Ureter (tissue), 1 donor: ENCODE measurements around the gene SLC25A42. TPM values are rescaled to one million over a fixed set of nuclear protein-coding genes. Genes with fewer than 3 reads are reported as not detected.
A peak's percentile ranks its signal among the peaks of the same experiment; 100 is the strongest.

Source experiments
- DNase-seq: peaks from one replicate; pipeline ENCODE4 v3.0.0-alpha.2; 2020; ENCODE audit warnings: low spot score
- total RNA-seq: library from RNA; stranded (reverse); gene quantifications from one replicate; pipeline ENCODE4 v1.2.4, GENCODE V29; 2023
- donor health status: DM: yes; HTN: yes; CAD: no.

SLC25A42 gene
- total RNA-seq, 1 donor from 2014 or later = 19.6 TPM

DNA sequence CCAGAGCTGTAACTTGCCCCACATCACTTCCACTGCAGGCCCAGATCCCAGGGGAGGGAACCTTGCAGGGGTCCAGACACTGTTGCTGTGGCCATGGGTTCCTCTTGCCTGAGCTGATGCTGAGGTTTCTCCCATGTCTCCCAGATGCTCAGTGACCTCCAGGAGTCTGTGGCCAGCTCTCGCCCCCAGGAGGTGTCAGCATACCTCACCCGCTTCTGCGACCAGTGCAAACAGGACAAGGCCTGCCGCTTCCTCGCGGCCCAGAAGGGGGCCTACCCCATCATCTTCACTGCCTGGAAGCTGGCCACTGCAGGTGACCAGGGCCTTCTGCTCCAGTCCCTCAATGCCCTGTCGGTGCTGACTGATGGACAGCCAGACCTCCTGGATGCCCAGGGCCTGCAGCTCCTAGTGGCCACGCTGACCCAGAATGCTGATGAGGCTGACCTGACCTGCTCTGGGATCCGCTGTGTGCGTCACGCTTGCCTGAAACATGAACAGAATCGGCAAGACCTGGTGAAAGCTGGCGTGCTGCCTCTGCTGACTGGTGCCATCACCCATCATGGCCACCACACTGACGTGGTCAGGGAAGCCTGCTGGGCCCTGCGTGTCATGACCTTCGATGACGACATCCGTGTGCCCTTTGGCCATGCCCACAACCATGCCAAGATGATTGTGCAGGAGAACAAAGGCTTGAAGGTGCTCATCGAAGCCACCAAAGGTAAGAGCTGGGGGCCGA, 12.1 kb upstream of the SLC25A42 start:
- no peak for DNase-seq

DNA sequence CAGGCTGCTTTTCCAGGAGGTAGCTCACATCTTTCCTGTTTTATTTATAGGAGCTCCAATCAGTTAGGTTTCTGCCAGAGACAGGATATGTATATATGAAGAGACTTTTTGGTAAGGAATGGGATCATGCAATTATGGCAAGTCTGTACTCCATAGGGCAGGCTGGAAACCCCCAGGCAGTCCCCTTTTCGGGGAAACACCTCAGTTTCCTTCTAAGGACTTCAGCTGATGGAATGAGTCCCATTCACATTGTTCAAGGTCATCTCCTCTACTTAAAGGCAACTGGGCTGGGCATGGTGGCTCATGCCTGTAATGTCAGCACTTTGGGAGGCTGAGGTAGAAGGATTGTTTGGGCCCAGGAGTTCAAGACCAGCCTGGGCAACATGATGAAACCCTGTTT, 10.9 kb upstream of the SLC25A42 start:
- no peak for DNase-seq

DNA sequence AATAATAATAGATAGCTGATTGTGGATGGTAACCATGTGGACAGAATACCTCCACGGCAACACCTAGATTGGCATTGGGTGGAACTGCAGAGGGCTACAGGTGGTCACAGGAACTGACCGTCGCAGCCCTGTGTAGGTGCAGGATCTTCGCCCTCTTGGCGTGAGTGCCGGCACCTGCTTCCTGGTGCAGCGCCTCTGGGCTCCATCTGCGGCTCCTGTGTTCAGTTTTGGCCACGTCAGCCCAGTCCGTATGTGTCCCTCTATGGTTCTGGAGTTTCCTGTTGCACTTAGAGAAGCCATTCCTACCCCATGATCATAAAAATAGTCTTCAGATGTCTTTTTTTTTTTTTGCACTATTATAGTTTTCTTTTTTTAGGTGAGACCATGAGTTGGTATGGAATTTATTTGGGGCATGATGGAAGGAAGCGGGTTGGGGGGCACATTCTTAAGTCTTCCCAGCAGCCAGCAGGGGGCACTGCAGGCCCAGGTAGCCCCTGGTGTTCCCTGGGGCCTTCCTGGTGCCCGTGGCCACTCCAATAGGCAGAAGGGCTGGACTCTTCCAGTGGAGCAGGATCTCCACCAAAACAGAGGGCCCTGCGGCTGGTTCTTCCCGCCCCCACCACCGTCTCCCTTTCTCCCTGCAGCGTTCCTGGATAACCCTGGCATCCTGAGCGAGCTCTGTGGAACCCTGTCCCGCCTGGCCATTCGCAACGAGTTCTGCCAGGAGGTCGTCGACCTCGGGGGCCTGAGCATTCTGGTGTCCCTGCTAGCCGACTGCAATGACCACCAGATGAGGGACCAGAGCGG, 10.1 kb upstream of the SLC25A42 start:
- DNase-seq = no peak

DNA sequence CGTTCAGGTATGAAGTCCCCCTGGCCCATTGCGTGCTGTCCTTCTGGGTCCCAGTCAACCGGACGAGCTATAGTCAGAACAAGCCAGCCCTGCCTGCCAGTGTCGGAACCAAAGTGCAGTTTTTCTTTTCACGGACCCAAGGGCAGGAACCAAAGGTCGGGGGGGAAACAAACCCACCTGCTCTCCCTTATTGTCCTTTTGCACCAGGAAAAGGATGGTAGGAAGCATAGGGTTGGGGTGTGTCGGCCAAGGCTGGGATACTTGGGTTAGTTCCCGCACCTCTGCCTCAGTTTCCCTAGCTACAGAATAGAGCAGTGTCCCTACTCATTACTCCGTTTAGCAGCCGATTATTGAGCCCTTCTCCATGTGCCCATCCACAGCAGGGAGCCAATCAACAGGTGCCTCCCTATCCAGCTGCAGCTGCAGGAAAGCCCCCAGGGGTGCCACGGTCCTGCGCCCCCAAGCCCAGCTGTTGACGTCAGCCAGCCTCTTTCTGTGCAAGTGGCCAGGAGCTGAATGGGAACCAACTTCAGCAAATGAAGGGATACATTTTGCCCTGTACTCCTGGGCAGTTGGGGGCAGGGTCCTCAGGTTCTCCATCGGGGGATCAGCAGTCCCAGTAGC, 9.4 kb upstream of the SLC25A42 start:
- no peak for DNase-seq

DNA sequence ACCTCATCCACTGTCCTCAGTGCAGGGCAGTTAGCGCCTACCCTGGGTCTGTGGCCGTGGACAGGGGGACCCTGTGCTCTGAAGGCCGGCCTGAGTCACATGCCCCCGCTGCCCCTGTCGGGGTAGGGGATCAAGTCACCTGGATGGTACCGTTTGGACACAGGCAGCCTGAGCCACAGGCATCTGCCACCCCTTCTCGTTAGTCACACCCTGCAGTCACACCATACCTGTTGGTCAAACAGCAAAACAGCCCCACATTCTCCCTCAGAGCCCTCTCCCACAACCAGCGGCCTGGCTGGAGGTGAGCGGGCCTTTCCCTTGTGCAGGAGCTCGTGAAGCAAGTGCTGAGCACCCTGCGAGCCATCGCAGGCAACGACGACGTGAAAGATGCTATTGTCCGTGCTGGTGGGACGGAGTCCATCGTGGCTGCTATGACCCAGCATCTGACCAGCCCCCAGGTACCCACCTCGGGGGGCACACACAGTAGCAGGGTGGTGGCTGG, 8.8 kb upstream of the SLC25A42 start:
- DNase-seq = no peak

DNA sequence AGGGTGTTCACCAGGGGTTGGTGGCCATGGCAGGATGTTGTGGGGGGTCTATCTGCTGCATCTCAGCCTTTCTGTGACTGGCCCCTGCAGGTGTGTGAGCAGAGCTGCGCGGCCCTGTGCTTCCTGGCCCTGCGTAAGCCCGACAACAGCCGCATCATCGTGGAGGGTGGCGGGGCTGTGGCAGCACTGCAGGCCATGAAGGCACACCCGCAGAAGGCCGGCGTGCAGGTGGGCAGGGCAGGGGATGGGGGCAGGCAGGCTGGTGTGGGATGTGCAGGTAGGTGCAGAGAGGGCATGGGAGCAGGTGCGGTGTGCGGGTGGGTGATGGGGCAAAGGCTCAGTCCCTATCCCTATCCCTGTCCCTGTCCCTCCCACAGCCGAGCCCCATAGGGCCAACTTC, 8.1 kb upstream of the SLC25A42 start:
- DNase-seq = no peak

DNA sequence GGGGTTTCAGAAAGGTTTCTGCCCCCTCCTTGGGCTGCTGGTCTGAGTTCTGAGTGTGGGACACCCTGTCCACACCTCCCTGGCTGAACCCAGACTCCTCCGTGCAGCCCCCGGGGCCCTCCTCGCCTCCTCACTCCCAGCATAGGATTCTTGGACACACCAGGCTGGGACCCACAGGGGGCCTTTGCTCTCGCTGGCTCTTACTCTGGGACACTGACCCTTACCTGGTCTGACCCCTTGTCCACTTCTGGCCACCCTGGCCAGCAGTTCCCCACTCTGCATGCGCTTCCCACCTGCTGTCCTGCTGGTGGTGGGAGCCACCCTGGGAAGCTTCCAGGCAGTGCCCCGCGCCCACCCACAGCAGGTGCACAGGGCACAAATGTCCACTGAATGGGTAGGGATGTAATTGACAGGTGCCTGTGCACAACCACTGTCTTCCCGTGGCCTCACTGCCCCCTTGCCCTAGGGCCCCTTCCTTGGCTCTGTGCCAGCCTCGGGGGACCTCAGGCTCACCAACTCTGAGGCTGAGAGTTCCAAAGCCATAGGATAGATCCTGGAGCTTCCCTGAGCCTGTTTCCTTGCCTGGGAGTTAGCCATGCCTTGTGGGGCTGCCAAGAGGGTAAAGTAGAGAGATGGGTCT, 7.0 kb upstream of the SLC25A42 start:
- DNase-seq = no peak

DNA sequence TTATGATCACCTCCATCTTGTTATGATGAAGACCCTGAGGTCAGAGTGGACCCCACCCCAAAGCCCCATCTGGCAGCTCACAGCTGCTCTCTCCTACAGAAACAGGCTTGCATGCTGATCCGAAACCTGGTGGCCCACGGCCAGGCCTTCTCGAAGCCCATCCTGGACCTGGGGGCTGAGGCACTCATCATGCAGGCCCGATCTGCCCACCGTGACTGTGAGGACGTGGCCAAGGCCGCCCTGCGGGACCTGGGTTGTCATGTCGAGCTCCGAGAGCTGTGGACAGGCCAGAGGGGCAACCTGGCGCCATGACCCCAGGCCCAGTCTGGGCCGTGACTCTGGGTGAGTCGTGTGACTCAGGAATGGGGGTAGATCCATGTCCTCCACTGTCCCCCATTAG, 6.5 kb upstream of the SLC25A42 start:
- no peak for DNase-seq

DNA sequence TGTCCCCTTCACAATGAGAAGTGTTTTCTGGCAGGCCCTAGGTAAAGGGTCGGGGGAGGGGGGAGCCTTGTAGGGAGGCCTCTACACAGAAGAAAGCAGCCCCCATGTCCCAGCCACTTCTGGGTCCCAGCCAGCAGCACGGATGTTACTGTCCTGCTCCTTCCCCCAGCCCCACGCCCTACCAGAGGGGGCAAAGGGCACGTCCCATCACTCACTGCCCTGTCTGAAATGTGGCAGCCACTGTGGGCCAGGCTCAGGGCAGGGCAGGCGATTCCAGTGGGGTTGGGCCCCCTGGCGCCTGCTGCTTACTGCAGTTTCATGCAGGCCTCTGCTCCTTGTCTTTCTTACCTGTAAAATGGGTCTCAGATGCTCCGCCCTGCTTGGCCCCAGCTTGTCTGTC, 6.1 kb upstream of the SLC25A42 start:
- DNase-seq = no peak

DNA sequence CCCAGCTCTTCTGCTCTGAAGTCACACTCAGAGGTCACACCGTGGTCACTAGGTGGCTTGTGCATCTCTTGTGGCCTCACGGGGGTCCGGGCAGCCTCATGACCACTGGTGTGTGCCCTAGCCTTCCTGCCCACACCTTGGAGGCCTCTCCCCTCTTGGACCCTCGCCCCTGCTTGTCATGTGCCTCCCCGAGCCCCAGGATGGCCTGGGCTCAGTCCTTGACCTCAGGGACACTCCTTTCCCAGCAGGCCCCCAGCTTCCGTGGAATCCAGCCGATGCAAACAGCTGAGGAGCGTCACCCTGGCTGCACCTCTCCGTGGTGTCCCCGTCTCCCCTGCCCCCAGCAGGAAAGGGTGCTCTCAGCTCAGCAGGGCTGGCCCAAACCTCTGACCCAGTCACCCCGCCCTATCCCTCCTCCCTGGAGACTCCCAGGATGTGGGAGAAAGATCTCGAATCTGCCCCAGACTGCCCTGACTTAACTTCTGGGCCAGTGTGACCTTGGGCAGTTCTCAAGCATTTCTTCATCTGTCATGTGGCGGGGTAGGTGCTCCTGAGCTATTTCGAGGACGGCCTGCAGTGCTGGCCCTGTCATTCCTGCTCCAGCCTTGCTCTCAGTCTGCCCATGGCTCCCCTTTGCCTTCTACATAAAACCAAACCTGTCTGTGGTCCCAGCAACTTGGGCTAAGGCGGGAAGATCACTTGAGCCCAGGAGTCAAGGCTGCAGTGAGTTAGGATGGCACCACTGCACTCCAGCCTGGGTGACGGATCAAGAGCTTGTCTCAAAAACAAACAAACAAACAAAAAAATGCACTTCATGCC, 4.6 kb upstream of the SLC25A42 start:
- no peak for DNase-seq

DNA sequence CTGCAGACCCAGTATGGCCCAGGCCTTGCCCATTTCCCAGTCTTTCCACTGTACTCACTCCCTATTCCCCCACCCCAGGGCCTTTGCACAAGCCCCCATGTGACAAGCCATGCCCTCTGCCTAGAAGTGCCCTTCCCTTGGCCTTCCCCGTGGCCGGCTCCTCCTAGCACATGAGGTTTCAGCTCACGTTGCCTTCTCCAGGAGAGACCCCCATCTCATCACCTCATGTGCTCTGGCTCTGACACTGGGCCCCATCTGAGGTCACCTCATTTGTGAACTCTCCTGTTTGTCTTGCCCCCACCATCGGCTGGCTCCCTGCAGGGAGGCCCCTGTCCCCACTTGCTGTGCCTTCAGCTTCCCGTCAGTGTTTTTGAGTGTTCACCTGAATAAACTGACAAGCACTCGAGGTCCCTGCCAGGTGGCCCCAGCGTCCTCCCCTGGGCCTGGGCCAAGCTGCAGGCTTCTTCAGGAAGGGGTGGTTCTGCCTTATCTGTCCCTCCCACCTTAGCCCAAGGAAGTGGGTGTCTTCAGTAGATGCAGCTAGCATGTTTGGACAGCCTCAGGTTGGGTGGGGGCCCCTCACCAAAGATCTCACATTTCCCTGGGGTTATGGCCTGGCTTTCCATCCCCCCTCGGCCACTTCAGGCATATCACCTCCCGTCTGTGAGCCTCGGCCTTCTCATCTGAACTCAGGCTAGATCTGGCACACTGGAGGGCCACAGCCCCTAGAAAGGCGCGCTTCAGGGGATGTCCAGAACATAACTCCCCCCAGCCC, 3.8 kb upstream of the SLC25A42 start:
- DNase-seq = no peak

DNA sequence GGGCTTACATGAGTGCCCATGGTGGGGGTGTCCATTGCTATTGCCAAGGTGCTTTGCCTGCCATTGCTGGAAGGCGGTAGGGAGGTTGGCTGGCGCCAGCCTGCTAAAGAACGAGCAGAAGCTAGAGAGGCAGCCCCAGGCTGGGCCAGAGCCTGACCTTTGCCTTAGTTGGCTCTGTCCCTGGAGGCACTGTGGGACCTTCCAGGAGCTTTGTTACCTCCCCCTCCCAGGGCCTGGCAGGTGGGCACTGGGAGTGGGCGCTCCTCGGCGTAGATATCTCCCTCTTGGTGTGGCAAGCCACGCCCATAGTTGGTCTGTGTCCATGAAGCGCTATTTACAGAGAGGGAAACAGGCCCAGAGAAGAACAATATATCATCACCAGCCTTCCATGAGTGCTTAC, 2.3 kb upstream of the SLC25A42 start:
- no peak for DNase-seq

DNA sequence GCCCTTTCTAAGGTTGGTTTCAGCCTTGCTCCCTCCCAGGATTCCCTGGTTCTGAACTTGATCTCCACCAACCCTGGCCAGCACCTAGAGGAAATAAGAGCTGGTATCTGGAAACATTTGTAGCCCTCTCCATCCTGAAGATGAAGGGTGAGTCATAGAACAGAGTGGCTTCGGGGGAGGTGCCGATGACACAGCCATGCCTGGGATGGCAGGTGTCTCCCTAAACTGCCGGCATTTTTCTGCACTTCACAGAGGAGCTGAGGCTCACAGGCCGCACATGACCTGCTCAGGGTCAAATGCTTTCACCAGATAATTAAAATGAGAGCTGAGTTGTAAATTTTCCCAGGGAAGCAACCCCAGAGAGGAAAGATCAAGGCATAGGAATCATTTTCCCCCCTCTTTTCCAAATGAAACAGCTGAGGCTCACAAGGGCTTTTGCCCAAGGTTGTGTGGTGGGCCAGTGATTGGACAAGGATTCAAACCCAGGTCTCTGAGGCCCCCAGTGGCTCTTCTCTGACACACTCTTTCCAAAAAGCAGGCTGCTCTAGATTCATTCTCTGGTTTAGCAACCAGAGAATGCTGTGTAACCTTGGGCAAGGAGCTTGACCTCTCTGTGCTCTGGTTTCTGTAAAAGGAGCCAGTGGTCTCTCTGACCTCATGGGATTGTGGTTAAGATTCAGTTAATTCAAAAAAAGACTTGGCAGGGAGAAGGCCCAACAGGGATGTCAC, 1.2 kb upstream of the SLC25A42 start:
- DNase-seq = no peak

DNA sequence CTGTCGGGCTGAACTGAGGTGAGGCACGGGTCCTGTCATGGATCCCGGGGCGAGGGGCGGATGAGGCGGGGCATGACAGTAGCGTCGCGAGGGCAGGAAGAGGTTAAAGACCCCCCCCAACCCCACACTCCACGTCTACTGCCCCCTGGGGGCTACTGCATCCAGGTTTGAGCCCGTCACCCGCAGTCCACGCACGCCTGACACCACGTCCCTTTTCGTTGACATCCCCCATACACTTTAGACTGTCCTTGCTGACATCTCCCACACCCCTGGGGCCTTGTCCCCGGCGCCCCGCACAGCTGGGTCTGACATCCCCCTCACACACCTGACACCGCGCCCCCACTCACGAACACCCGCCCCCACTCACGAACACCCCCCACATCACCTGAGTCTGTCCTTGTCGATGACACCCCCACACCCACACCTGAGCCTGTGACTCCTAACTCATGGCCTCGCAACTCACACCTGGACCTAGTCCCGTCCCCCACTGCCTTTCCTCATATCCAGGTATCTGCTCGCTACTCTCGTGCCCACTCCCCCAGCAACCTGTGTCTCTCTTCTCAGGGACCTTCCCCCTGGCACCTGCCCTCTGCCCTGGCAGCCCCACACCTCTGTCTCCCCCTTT, 416 bp downstream of the SLC25A42 start:
- DNase-seq = peak; percentile 54

DNA sequence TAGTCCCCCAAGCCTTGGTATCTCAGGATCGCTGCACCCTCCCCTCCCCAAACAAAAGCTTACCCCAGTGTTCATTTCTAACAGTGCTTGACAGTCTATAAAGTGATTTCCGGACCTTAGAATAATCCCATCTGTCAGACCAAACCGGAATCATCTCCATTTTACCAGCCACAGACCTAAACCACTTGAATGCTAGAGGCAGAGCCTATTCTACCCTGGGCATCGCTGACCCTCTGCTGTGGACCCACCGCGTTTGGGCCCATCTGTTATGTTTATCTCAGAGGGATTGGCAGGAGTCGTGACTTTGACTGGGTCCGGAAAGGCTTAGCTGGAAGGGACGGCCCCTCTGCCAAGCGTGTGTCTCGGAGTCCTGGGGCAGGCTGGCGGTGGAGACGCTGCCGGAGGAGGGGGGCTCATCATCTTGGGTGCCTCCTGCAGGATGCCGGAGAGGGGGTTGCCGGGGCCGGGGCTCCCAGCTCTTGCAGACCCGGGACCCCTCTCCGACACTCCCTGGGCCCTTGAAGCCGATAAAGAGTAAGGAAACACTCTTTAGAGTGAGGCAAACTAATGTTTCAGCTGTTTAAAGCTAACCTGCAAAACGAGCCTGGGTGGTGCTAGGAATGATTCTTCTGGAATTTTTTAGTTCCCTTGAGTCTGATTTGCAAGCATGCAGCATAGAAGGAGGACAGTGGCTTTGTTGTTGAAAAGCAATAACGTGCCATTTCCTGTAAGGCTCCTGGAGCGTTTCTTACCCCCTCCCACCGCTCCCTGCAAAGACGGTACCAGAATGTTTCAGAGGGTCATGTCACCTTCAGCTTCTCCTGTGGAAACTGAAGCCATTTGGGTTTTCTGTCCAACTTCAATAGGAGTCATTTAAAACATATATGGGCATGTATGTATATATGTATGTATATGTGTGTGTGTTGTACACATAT, 1.3 kb downstream of the SLC25A42 start:
- no peak for DNase-seq

DNA sequence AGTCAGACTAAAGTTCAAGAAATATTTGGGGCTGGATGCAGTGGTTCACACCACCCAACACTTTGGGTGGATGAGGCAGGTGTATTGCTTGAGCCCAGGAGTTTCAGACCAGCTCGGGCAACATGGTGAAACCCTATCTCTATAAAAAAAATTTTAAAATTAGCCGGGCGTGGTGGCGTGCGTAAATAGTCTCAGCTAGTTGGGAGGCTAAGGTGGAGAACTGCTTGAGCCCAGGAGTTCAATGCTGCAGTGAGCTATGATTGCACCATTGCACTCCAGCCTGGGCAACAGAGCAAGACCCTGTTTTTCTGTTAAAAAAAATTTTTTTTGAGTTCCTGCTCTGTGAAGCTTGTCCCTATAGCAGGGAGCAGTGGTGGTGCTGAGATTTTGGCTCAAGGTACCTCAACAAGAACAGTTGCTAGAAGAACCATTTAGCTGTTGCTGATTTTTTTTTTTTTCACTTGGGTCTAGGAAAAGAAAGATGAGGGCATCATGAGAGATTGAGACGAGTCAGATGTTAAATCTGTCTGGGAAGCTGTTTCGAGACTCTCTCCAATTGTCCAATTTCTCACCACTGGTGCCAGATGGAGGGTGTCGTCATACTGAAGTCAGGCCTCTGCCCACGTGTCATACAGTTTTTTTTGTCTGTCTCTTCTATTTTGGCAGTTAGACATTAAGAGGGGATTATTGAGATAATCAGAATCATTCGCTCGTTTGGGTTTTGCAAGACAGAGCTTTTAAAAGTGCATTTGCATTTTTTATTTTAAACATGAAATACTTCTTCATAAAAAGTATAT, 3.7 kb downstream of the SLC25A42 start:
- DNase-seq = no peak
